WERI-Rb-1 (cell line): ENCODE data around the gene DSCAM.

Source experiments
- DNase-seq: peaks from one replicate; pipeline ENCODE4 v3.0.0-alpha.2; 2020
- H3K27ac ChIP-seq: fragments of 250-450 bp; sonication (Bioruptor Pico); 2 replicates; pipeline ENCODE4 v1.5.1; 2020; ENCODE audit warnings: mild to moderate bottlenecking, moderate library complexity
- H3K27me3 ChIP-seq: fragments of 250-450 bp; sonication (Bioruptor Pico); 2 replicates; pipeline ENCODE4 v1.5.1; 2021; ENCODE audit warnings: mild to moderate bottlenecking, low read depth, moderate library complexity; ENCODE audit not compliant: insufficient read depth, severe bottlenecking
- H3K36me3 ChIP-seq: fragments of 250-450 bp; sonication (Bioruptor Pico); 2 replicates; pipeline ENCODE4 v1.5.1; 2020; ENCODE audit warnings: mild to moderate bottlenecking, moderate library complexity
- H3K4me3 ChIP-seq: 2 replicates; pipeline ENCODE4 v1.5.1; 2011; ENCODE audit warnings: low read depth, mild to moderate bottlenecking, control low read depth, low read length
- H3K9me3 ChIP-seq: fragments of 250-450 bp; sonication (Bioruptor Pico); 2 replicates; pipeline ENCODE4 v1.5.1; 2021; ENCODE audit warnings: mild to moderate bottlenecking, moderate library complexity; ENCODE audit not compliant: severe bottlenecking
- CTCF ChIP-seq: IDR thresholded peaks from 2 replicates; pipeline ENCODE4 v1.5.1; 2011; ENCODE audit warnings: low read depth, mild to moderate bottlenecking, control low read depth, inconsistent platforms, low read length

Gene DSCAM

DNA sequence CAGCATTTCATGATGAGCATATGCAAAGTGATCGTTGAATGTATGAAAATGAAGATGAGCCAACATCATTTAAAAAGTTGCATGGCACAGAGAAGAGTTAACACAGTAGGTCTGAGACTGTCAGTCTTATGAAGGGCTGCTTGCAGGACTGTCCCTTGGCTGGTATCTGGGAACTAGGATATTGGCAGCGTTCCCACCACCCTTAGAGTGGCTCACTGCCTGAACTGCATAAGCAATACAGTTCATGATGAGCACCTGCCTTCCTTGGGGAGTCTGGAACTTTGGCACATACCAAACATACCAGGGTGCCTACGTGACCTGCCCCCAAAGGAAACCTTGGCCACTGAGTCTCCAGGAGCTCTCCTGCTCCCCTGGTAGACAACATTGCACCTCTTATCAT lies 161.8 kb downstream of the DSCAM start:
- no peak overlapping the region for H3K27ac ChIP-seq
- TF ChIP-seq CTCF, result no peak
- no peak overlapping the region for H3K4me3 ChIP-seq
- H3K36me3 ChIP-seq, result no peaks in the 10 kb centered on the region
- no peak for DNase-seq
- H3K27me3 ChIP-seq, result no peaks in the 10 kb centered on the region
- peaks cover 4% of the 10 kb centered on the region for H3K9me3 ChIP-seq

GRCh38 chr21:40684726-40685125 lies 162.2 kb downstream of the DSCAM start:
- Histone ChIP-seq H3K27me3 (no peaks in the 10 kb centered on the region), H3K9me3 (peaks cover 4% of the 10 kb centered on the region), H3K4me3 (no peak overlapping the region), H3K36me3 (no peaks in the 10 kb centered on the region), H3K27ac (peak overlapping the region; percentile 31)
- no peak for DNase-seq
- no peak for TF ChIP-seq CTCF

DNA sequence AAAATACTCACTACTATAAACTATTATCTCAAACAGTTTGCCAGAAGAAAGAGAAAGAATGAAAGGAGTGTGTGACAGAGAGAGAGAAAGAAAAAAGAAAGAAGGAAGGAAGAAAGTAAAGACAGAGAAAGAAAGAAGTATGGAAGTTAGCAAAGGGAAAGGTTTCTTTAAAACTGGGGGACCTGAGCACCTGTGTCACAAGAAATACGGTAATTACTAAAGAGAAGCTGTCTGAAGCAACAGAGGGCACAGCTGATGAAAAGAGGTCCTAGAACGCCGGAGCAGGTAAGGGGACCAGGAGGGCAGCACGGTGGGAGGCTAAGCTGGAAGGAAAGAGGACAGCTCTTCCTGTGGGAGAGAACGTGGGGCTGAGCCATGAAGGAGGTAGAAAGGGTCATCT lies 163.6 kb downstream of the DSCAM start:
- peaks cover 4% of the 10 kb centered on the region for H3K9me3 ChIP-seq
- no peak overlapping the region for H3K27ac ChIP-seq
- no peak for TF ChIP-seq CTCF
- no peak overlapping the region for H3K4me3 ChIP-seq
- H3K36me3 ChIP-seq, result no peaks in the 10 kb centered on the region
- no peaks in the 10 kb centered on the region for H3K27me3 ChIP-seq
- DNase-seq, result no peak

DNA sequence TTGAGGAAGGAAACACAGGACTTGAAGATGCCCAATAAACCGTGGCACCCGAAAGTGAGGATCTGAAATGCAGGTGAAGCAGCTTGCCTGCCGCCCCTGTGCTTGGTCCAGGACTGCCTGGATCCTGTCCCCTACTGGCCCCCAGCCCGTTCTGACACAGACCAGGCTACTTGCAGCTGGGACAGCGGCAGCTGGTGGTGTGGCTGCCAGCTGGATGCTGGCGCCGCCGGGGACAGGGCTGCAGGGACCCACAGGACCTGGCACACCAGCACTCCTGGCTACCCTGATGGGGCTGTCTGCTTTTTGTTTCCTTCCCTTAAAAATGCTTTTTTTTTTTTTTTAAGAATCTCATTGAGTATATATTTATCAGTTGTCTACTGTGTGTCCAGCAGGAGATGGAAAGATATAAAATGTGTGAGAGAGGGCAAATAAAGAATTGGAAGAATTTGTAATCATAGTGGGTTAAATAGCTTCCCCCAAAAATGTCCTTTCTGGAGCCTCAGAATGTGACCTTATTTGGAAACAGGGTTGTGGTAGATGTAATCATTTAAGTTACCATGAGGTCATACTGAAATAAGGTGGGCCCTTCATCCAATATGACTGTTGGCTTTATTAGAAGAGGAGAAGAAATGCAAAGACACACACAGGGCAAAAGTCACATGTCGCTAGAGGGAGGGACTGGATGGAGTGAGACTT lies 165.6 kb downstream of the DSCAM start:
- no peak overlapping the region for H3K4me3 ChIP-seq
- H3K36me3 ChIP-seq, result no peaks in the 10 kb centered on the region
- no peak for DNase-seq
- peaks cover 4% of the 10 kb centered on the region for H3K9me3 ChIP-seq
- TF ChIP-seq CTCF, result no peak
- no peak overlapping the region for H3K27ac ChIP-seq
- no peaks in the 10 kb centered on the region for H3K27me3 ChIP-seq

DNA sequence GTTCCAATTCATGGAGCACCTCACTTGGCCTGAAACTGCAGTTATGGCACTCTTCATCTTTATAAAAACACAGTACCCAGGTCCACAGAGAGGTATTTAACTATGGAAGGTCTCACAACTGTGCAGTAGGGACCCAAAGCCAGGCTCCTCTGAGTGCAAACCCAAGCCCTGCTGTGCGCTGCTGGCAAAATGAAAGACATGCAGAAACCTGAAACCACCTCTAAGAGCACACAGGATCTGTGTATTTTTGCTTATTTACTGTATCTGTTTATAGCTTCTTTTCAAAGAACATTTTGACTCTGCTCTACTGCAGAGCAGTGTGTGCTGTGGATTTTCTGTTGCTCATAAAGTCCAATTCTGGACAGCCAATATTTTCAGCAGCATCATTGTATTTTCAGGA lies 166.6 kb downstream of the DSCAM start:
- no peak for TF ChIP-seq CTCF
- Histone ChIP-seq H3K27me3 (no peaks in the 10 kb centered on the region), H3K27ac (no peak overlapping the region), H3K4me3 (no peak overlapping the region), H3K9me3 (peaks cover 4% of the 10 kb centered on the region), H3K36me3 (no peaks in the 10 kb centered on the region)
- no peak for DNase-seq
